ENCODE measurements around the gene SAMD13. TPM values are rescaled to one million over a fixed set of nuclear protein-coding genes. Genes with fewer than 3 reads are reported as not detected.

The SAMD13 gene
- total and polyA plus RNA-seq, 12 donors: 0.37 to 2.2 (median 1.2) TPM; not detected in 1

GRCh38 chr1:84307398-84307797 lies 5.9 kb downstream of the SAMD13 start:
- Histone ChIP-seq H3K9me3 (peaks cover 0 to 10% (median 0%) of the 10 kb centered on the region in 11 donors), H3K36me3 (no peaks in the 10 kb centered on the region), H3K4me3 (no peak overlapping the region), H3K4me1 (peaks cover 0 to 16% (median 4%) of the 10 kb centered on the region in 9 donors), H3K27me3 (no peaks in the 10 kb centered on the region), H3K27ac (no peak overlapping the region)
- ATAC-seq (no peak), DNase-seq (no peak)
- intact Hi-C loops (cut with DNase I): no loop called here
- 96 to 99% methylated on average over 2 of the region's 2 CpGs for WGBS, 2 donors
- TF ChIP-seq CTCF (IDR thresholded peaks at IDR 0.05): no peak

GRCh38 chr1:84311296-84311695 lies 9.8 kb downstream of the SAMD13 start:
- H3K27ac ChIP-seq: no peak overlapping the region
- ATAC-seq: no peak
- DNase-seq: no peak
- H3K9me3 ChIP-seq: peaks cover 0 to 18% (median 0%) of the 10 kb centered on the region in 11 donors
- intact Hi-C loops (cut with DNase I): no loop called here
- no peak for TF ChIP-seq CTCF (IDR thresholded peaks at IDR 0.05)
- H3K27me3 ChIP-seq: no peaks in the 10 kb centered on the region
- no peaks in the 10 kb centered on the region for H3K4me1 ChIP-seq
- no peaks in the 10 kb centered on the region for H3K36me3 ChIP-seq
- WGBS, 2 donors: 71 to 82% methylated on average over 2 of the region's 2 CpGs
- no peak overlapping the region for H3K4me3 ChIP-seq

- no peak for TF ChIP-seq CTCF (IDR thresholded peaks at IDR 0.05)
- Histone ChIP-seq H3K9me3 (peaks cover 0 to 18% (median 7%) of the 10 kb centered on the region in 11 donors), H3K36me3 (no peaks in the 10 kb centered on the region), H3K4me1 (no peaks in the 10 kb centered on the region), H3K4me3 (no peak overlapping the region), H3K27ac (no peak overlapping the region), H3K27me3 (no peaks in the 10 kb centered on the region)
- intact Hi-C loops (cut with DNase I): no loop called here
- DNase-seq (no peak), ATAC-seq (no peak)
- 63 to 74% methylated on average over 1 of the region's 1 CpG for WGBS, 2 donors
These were observed 18.2 kb downstream of the SAMD13 start for GRCh38 chr1:84319662-84320061.

GRCh38 chr1:84327830-84328229 lies 26.3 kb downstream of the SAMD13 start:
- DNase-seq: no peak
- no peak for ATAC-seq
- Histone ChIP-seq H3K4me3 (no peak overlapping the region), H3K4me1 (no peaks in the 10 kb centered on the region), H3K36me3 (peaks cover 0 to 6% (median 0%) of the 10 kb centered on the region in 9 donors), H3K27me3 (no peaks in the 10 kb centered on the region), H3K9me3 (no peaks in the 10 kb centered on the region), H3K27ac (no peak overlapping the region)
- intact Hi-C loops (cut with DNase I): no loop called here
- WGBS, 2 donors: 79 to 85% methylated on average over 3 of the region's 3 CpGs
- TF ChIP-seq CTCF (IDR thresholded peaks at IDR 0.05): no peak

Data from heart right ventricle (tissue), 16 donors.